ENCODE results near the gene FRRS1L. TPM values are rescaled to one million over a fixed set of nuclear protein-coding genes. Genes with fewer than 3 reads are reported as not detected.
A peak's percentile ranks its signal among the peaks of the same experiment; 100 is the strongest.

Gene FRRS1L
- total and polyA plus RNA-seq, 2 of the 4 experiments (the other 2 are of a cell fraction): under 0.01 to 0.05 TPM

DNA sequence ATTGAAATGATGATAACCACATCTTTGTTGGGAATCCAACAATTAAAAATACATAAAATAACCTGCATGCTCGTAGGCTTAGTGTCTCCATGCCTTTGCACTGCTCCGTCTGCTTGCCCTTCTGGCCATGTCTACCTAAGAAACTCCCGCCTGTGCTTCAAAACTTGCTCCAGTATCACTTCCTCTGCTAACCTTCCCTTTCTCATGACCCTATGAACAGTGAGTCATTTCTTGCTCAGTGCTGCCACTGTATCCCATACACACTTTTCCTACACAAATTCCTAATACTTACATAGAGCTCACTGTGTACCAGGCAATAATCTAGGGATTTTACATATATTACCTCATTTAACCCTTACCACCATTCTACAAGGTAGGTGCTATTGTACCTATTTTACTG is 80.8 kb downstream of the FRRS1L start:
- H4K91ac ChIP-seq (ENCODE audit: insufficient read depth, low read depth, low read length): no peak overlapping the region
- H3K23ac ChIP-seq (ENCODE audit: low read depth, low read length): no peak overlapping the region
- no peak overlapping the region for H4K5ac ChIP-seq (ENCODE audit: low read depth, low read length)
- no peaks in the 10 kb centered on the region; the same call in 1 of the 2 replicates for H3K4me1 ChIP-seq (ENCODE audit: control insufficient read depth, insufficient read depth, low read length)
- H2AK5ac ChIP-seq (ENCODE audit: low read depth, low read length): no peak overlapping the region
- BruUV-seq (replicated peaks): no TSS peak
- H4K8ac ChIP-seq (ENCODE audit: low read depth in 2 of 2, low read length in 2 of 2): no peak overlapping the region
- H3K4ac ChIP-seq (ENCODE audit: low read depth, low read length): no peak overlapping the region; the same call in 1 of the 2 replicates
- ATAC-seq (ENCODE audit: low read depth) (peak; percentile 37; the same call in 1 of the 2 replicates), DNase-seq (peak; percentile 68)
- WGBS, 2 experiments (ENCODE audit: extremely low coverage in 2 of 2, insufficient read length in 1 of 2): 100% methylated on average over 2 of the region's 3 CpGs; no CpG with 5 or more reads in 1 of the 2 experiments
- no peaks in the 10 kb centered on the region for H4K20me1 ChIP-seq (ENCODE audit: insufficient read depth, low read length)
- H2BK15ac ChIP-seq (ENCODE audit: low read depth, low read length): no peak overlapping the region
- H3K9ac ChIP-seq (ENCODE audit: low read depth, low read length): no peak overlapping the region
- H2BK5ac ChIP-seq (ENCODE audit: low read depth, low read length, poor library complexity, severe bottlenecking): no peak overlapping the region
- no peak overlapping the region for H3K18ac ChIP-seq (ENCODE audit: low read depth, low read length)
- no peaks in the 10 kb centered on the region for H3K27me3 ChIP-seq (ENCODE audit: control insufficient read depth, insufficient read depth, low read length)
- in situ Hi-C loops (cut with MboI; ENCODE audit: low sequenced_read_pairs): no loop called here
- no peak overlapping the region for H2AFZ ChIP-seq (replicated peaks; ENCODE audit: low read length, poor library complexity)
- POLR2A ChIA-PET (ENCODE audit: unreplicated experiment): no interaction called here
- dilution Hi-C loops (cut with HindIII; ENCODE audit: low sequenced_read_pairs, unreplicated experiment): no loop called here
- H2AK9ac ChIP-seq (replicated peaks; ENCODE audit: low read depth, low read length, poor library complexity): no peak overlapping the region
- TF ChIP-seq RFX5 (IDR thresholded peaks at IDR 0.05; ENCODE audit: low read depth, low read length) (no peak), FOS (IDR thresholded peaks at IDR 0.05; ENCODE audit: low read depth, low read length) (no peak), ELK1 (IDR thresholded peaks at IDR 0.05; ENCODE audit: borderline replicate concordance, low read depth, low read length) (no peak), CHD1 (IDR thresholded peaks at IDR 0.05; ENCODE audit: low read depth, low read length) (no peak), NFE2L2 (IDR thresholded peaks at IDR 0.05; ENCODE audit: low read depth, low read length) (no peak), RCOR1 (IDR thresholded peaks at IDR 0.05; ENCODE audit: insufficient replicate concordance, low read length) (no peak), MXI1 (IDR thresholded peaks at IDR 0.05; ENCODE audit: borderline replicate concordance, low read depth, low read length) (no peak), BHLHE40 (IDR thresholded peaks at IDR 0.05; ENCODE audit: low read depth, low read length) (no peak), CEBPB (IDR thresholded peaks at IDR 0.05; ENCODE audit: low read depth, low read length) (no peak), RAD21 (IDR thresholded peaks at IDR 0.05; ENCODE audit: low read length) (no peak), MAZ (IDR thresholded peaks at IDR 0.05; ENCODE audit: borderline replicate concordance, low read depth, low read length) (no peak), MAFK (IDR thresholded peaks at IDR 0.05; ENCODE audit: low read depth, low read length) (no peak), SMC3 (IDR thresholded peaks at IDR 0.05; ENCODE audit: low read depth, low read length) (no peak), POLR2A (IDR thresholded peaks at IDR 0.05; ENCODE audit: low read depth, low read length) (no peak)
- TF ChIP-seq, protein P1, sequence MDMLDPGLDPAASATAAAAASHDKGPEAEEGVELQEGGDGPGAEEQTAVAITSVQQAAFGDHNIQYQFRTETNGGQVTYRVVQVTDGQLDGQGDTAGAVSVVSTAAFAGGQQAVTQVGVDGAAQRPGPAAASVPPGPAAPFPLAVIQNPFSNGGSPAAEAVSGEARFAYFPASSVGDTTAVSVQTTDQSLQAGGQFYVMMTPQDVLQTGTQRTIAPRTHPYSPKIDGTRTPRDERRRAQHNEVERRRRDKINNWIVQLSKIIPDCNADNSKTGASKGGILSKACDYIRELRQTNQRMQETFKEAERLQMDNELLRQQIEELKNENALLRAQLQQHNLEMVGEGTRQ (IDR thresholded peaks at IDR 0.05; ENCODE audit: low read depth, low read length): no peak
- TF ChIP-seq, protein P2, sequence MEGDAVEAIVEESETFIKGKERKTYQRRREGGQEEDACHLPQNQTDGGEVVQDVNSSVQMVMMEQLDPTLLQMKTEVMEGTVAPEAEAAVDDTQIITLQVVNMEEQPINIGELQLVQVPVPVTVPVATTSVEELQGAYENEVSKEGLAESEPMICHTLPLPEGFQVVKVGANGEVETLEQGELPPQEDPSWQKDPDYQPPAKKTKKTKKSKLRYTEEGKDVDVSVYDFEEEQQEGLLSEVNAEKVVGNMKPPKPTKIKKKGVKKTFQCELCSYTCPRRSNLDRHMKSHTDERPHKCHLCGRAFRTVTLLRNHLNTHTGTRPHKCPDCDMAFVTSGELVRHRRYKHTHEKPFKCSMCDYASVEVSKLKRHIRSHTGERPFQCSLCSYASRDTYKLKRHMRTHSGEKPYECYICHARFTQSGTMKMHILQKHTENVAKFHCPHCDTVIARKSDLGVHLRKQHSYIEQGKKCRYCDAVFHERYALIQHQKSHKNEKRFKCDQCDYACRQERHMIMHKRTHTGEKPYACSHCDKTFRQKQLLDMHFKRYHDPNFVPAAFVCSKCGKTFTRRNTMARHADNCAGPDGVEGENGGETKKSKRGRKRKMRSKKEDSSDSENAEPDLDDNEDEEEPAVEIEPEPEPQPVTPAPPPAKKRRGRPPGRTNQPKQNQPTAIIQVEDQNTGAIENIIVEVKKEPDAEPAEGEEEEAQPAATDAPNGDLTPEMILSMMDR (conservative IDR thresholded peaks at IDR 0.05; ENCODE audit: low read depth, low read length): no peak
- intact Hi-C loops (cut with micrococcal nuclease): no loop called here
- H3K4me2 ChIP-seq (ENCODE audit: low read depth, low read length): no peak overlapping the region
- no peak overlapping the region for H3K27ac ChIP-seq (ENCODE audit: insufficient read depth, low read length)
- no peak overlapping the region for H3K14ac ChIP-seq (replicated peaks; ENCODE audit: low read depth, low read length)
- no peak overlapping the region for H3K56ac ChIP-seq (ENCODE audit: extremely low read depth, insufficient read depth, low read length)
- 0 out of 2 replicates have a peak, but pooled peaks cover 4% of the 10 kb centered on the region for H3K9me1 ChIP-seq (ENCODE audit: insufficient read depth, low read length)
- no peak overlapping the region for H3K4me3 ChIP-seq (ENCODE audit: insufficient read depth, low read depth, low read length)
- H2BK120ac ChIP-seq (ENCODE audit: low read depth, low read length): no peak overlapping the region
- H2BK20ac ChIP-seq (ENCODE audit: low read depth, low read length): no peak overlapping the region
- H3K9me3 ChIP-seq (ENCODE audit: control insufficient read depth, insufficient read depth, low read length): no peaks in the 10 kb centered on the region
- CTCF ChIA-PET: no interaction called here
- peaks cover 18% of the 10 kb centered on the region for H3K36me3 ChIP-seq (ENCODE audit: control insufficient read depth, insufficient read depth, low read length)
- H3K79me1 ChIP-seq (ENCODE audit: low read depth in 1 of 2, low read length in 2 of 2): peaks cover 24 to 54% of the 10 kb centered on the region in 2 experiments

All from IMR-90 (cell line).